Stimulated activated CD4-positive, alpha-beta T cell treated with anti-CD3 and anti-CD28 coated beads, TNF-alpha, amount 100 ng/mL, for 1 hour (primary cell): Measurements from ENCODE around the gene RANBP3.
"Not testable (repeated sequence)": the region's sequence is repeated elsewhere in the genome, so short reads cannot be mapped to it uniquely, and the experiment has no call there.

Source experiments
- DNase-seq, 3 donors: peaks; one replicate each; pipeline ENCODE4 v3.0.0-alpha.2; 2020; ENCODE audit warnings: low read depth in 3 of 3, low spot score in 1 of 3

Gene RANBP3

GRCh38 chr19:5966941-5967340, 11.0 kb downstream of the RANBP3 start:
- DNase-seq: no peak

DNA sequence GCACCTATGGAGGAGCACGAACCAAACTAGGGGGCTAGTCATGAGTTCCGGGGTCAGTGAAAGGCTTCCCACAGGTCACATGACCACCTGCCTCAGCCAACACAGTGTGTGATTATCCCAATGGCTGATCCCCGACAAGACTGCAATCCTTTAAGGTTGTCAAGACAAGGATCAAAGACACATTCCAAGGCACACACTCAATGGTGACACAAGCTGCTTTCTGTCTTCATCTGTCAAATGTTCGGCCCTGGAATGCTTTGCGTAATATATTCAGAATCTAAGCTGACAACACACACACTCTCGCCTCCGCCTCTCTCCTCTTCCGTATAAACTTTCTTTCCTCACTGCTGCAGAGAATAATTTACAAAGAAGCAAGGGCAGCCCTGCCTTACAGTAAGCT, 11.7 kb downstream of the RANBP3 start:
- no peak for DNase-seq

- no peak for DNase-seq
These were observed 12.9 kb downstream of the RANBP3 start for GRCh38 chr19:5964816-5965565.

GRCh38 chr19:5963855-5964254, 14.1 kb downstream of the RANBP3 start:
- DNase-seq: no peak

- not testable (repeated sequence) for DNase-seq
These were observed 14.7 kb downstream of the RANBP3 start for GRCh38 chr19:5963259-5963658.

GRCh38 chr19:5961969-5962945, 15.7 kb downstream of the RANBP3 start:
- peak in 2 of 3 donors; percentile 51 to 61 for DNase-seq

DNA sequence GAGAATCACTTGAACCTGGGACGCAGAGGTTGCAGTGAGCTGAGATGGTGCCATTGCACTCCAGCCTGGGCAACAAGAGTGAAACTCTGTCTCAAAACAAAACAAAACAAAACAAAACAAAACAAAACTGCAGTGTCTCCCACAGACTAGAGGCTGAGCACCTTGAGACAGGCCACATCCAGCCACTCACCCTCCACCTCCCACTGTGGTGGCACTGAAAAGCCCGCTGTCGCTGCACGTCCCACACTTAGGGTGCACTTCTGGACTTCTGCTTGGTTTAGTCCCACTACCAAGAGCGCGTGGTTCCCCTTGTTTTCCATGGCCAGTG, 16.3 kb downstream of the RANBP3 start:
- DNase-seq: not testable (repeated sequence)

DNA sequence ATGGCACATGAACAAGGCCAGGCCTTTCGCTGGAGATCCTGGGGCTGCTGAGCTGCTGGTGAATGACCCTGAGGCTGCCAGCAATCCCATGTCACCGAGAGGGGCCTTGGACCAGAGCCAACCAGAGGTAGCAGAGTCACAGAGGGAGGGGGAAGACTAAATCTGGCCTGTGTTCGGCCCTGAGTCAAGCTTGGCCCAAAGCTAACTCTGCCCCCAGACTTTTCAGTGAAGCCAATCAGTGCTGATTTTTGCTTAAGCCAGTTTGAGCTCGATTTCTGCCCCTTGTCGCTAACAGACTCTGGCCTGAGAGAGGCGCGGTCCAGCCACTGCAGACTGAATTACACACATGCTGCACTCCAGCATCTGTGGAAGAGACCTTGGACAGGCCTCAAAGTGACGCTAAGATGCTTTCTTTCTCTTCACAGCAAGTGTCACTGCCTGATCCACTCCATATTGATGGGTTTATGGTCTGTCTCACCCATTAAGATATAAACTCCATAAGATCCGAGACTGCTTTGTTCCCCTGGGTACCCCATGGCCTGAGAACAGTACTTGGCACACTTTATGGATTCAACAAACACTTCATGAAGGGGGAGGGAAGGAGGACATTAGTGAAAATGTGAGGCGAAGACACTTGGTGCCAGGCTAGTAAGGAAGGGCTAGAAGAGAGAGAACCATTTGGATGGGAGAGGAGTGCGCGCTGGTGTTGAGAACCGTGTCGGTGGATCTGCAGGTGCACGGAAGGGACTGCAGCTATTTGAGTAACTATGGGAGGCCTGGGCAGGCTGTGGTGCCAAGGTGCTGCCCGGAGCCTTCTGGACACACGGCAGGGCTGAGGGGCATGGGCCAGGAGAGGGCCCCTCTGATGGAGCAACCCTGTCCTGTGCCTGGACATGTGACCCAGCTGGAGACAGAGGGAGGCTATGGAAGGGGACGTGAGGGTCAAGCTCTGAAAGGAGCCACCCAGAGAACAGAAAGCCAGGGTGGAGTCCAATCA, 17.6 kb downstream of the RANBP3 start:
- DNase-seq: no peak

- no peak for DNase-seq
These were observed 18.5 kb downstream of the RANBP3 start for GRCh38 chr19:5959260-5960004.

- no peak for DNase-seq
These were observed 19.2 kb downstream of the RANBP3 start for GRCh38 chr19:5958851-5959122.

GRCh38 chr19:5958074-5958850, 19.7 kb downstream of the RANBP3 start:
- DNase-seq: no peak

DNA sequence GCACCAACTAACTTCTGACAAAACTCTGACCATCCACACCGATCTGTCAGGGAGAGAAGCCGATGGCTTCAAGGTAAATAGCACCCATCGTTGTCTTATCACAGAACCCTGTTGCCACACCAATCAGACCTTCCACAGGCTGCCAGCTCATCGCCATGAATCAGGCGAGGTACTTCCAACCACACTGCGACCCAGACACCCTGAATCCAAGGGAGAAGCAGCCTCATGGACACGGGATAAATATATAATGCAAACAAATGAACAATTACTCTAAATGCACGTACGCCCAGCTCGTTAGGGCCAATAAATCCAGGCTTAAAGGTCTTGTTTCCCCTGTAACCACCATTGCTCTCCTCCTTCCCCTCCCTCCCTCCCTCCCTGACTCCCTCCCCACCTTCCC, 20.8 kb downstream of the RANBP3 start:
- no peak for DNase-seq

- no peak for DNase-seq
These were observed 21.2 kb downstream of the RANBP3 start for GRCh38 chr19:5956728-5957127.

DNA sequence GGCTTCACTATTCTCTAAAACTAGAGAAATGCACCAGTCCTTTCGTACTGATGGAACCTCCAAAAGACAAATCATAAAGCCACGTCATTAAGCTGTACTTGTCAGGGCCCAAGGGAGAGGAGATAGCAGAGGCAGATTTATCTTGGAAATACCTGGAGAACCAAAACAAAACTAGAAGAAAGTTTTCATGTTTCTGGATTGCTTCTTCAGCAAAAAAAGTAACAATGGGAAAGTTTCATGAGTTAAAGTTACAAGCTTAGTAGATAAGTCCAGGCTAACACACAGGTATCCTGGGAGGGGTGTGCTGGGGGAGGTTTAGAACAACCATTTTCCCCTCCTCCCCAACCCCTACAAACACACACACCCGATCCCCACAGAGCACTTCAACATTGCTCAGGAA, 21.6 kb downstream of the RANBP3 start:
- DNase-seq: no peak

DNA sequence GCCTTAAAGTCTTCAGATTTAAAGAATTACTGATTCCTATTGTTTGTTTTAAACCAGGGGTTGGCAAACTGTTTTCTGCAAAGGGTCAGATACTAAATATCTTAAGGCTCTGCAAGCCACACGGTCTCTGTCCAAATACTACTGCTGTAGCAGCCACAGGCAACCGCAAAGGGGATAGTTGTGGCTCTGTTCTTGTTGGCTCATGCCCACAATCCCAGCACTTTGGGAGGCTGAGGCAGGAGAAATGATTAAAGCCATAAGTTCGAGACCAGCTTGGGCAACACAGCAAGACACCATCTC, 22.4 kb downstream of the RANBP3 start:
- DNase-seq: no peak

DNA sequence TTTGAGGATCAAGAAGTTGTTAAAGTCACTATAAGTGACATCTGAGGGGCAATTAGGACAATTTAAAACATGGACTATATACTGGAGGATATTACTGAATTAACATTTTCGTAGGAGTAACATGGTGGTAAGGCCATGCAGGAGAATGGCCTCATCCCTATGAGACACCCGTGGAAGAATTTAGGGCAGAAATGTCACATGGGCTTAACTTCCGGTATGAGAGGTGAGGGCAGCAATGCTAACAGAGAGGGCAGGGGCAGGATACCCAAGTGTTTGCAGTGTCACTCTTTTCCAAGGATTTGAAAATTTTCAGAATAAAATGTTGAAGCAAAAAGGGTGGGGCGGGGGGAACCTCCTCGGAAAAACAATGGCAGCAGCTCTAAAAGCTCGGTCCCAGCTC, 23.6 kb downstream of the RANBP3 start:
- no peak for DNase-seq

DNA sequence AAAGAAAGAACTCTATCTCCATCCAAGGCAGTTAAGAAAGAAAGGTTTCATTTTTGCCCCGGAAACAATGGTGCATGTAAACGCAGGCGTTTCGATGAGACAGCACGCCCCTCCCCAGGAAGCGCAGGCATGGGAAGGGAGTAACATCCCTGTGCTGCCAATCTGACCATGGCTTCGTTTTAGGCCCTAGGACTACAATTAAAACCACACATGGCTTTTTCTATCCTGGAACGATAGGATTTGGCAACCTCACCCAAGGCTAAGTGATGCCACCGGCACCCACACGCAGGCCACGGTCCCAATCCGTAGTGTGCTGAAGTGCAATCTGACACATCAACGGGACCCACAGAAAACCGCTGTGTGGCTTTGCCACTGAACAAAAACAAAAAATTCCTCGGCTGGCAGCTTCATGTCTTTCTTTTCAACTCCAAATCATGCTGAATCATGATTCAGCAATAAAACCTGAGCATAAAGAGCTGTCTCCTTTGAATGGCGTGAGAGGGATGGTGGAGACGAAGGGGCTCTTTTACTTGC, 24.2 kb downstream of the RANBP3 start:
- DNase-seq: no peak

DNA sequence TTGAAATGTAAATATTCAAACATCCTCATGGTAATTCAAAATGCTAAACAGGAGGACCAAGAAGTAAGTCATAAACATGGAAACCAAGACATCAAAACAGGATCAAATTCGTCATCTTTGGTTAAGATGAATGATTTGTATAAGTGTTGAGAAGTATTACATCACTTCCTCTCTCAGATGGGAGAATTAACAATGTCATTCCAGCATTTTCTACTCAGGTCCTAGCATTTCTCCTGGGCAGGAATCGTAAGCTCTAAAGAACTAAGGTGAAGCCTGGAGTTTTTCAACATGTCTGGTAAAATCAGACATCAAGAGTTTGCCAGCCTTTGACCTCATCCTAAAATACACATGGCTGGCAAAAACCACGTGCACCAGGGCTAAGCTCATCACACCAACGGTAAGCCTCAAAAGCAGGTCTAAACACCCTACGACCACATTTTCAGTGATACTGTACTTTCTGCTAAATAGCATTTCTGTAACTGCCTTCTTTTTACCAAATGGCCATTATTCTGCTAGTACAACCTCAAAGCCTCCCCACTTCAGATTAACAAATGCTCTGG, 24.8 kb downstream of the RANBP3 start:
- DNase-seq: no peak

GRCh38 chr19:5952193-5953029, 25.5 kb downstream of the RANBP3 start:
- DNase-seq: no peak
